ENCODE measurements around the gene OBSCN.

OBSCN gene

GRCh38 chr1:228362884-228363450, 155.1 kb downstream of the OBSCN start:
- Histone ChIP-seq H3K9me3 (ENCODE audit: control insufficient read depth, low read length) (no peaks in the 10 kb centered on the region), H3K9ac (ENCODE audit: low read length) (no peak overlapping the region), H3K4me3 (ENCODE audit: low read length) (no peak overlapping the region), H3K4me1 (ENCODE audit: control insufficient read depth, insufficient read depth, low read length) (no peaks in the 10 kb centered on the region), H3K27me3 (ENCODE audit: control insufficient read depth, insufficient read depth, low read length) (peaks cover 8% of the 10 kb centered on the region), H3K36me3 (ENCODE audit: control insufficient read depth, insufficient read depth, low read length) (no peaks in the 10 kb centered on the region)

GRCh38 chr1:228363686-228364067, 155.8 kb downstream of the OBSCN start:
- no peaks in the 10 kb centered on the region for H3K9me3 ChIP-seq (ENCODE audit: control insufficient read depth, low read length)
- H3K27me3 ChIP-seq (ENCODE audit: control insufficient read depth, insufficient read depth, low read length) = peaks cover 15% of the 10 kb centered on the region
- no peaks in the 10 kb centered on the region for H3K36me3 ChIP-seq (ENCODE audit: control insufficient read depth, insufficient read depth, low read length)
- no peaks in the 10 kb centered on the region for H3K4me1 ChIP-seq (ENCODE audit: control insufficient read depth, insufficient read depth, low read length)
- H3K9ac ChIP-seq (ENCODE audit: low read length) = no peak overlapping the region
- H3K4me3 ChIP-seq (ENCODE audit: low read length) = no peak overlapping the region

- Histone ChIP-seq H3K9ac (ENCODE audit: low read length) (no peak overlapping the region), H3K4me1 (ENCODE audit: control insufficient read depth, insufficient read depth, low read length) (no peaks in the 10 kb centered on the region), H3K36me3 (ENCODE audit: control insufficient read depth, insufficient read depth, low read length) (no peaks in the 10 kb centered on the region), H3K27me3 (ENCODE audit: control insufficient read depth, insufficient read depth, low read length) (peaks cover 18% of the 10 kb centered on the region), H3K9me3 (ENCODE audit: control insufficient read depth, low read length) (no peaks in the 10 kb centered on the region), H3K4me3 (ENCODE audit: low read length) (no peak overlapping the region)
These were observed 156.3 kb downstream of the OBSCN start for GRCh38 chr1:228364068-228364705.

- no peak overlapping the region for H3K9ac ChIP-seq (ENCODE audit: low read length)
- peaks cover 22% of the 10 kb centered on the region for H3K27me3 ChIP-seq (ENCODE audit: control insufficient read depth, insufficient read depth, low read length)
- H3K36me3 ChIP-seq (ENCODE audit: control insufficient read depth, insufficient read depth, low read length) = no peaks in the 10 kb centered on the region
- H3K9me3 ChIP-seq (ENCODE audit: control insufficient read depth, low read length) = no peaks in the 10 kb centered on the region
- H3K4me3 ChIP-seq (ENCODE audit: low read length) = no peak overlapping the region
- H3K4me1 ChIP-seq (ENCODE audit: control insufficient read depth, insufficient read depth, low read length) = no peaks in the 10 kb centered on the region
These were observed 156.9 kb downstream of the OBSCN start for GRCh38 chr1:228364706-228365213.

GRCh38 chr1:228365271-228366061, 157.6 kb downstream of the OBSCN start:
- H3K4me3 ChIP-seq (ENCODE audit: low read length) = no peak overlapping the region
- H3K27me3 ChIP-seq (ENCODE audit: control insufficient read depth, insufficient read depth, low read length) = peaks cover 27% of the 10 kb centered on the region
- no peak overlapping the region for H3K9ac ChIP-seq (ENCODE audit: low read length)
- no peaks in the 10 kb centered on the region for H3K36me3 ChIP-seq (ENCODE audit: control insufficient read depth, insufficient read depth, low read length)
- no peaks in the 10 kb centered on the region for H3K9me3 ChIP-seq (ENCODE audit: control insufficient read depth, low read length)
- no peaks in the 10 kb centered on the region for H3K4me1 ChIP-seq (ENCODE audit: control insufficient read depth, insufficient read depth, low read length)

- H3K4me1 ChIP-seq (ENCODE audit: control insufficient read depth, insufficient read depth, low read length) = no peaks in the 10 kb centered on the region
- H3K4me3 ChIP-seq (ENCODE audit: low read length) = no peak overlapping the region
- no peaks in the 10 kb centered on the region for H3K36me3 ChIP-seq (ENCODE audit: control insufficient read depth, insufficient read depth, low read length)
- no peaks in the 10 kb centered on the region for H3K9me3 ChIP-seq (ENCODE audit: control insufficient read depth, low read length)
- H3K27me3 ChIP-seq (ENCODE audit: control insufficient read depth, insufficient read depth, low read length) = peaks cover 29% of the 10 kb centered on the region
- H3K9ac ChIP-seq (ENCODE audit: low read length) = no peak overlapping the region
These were observed 158.4 kb downstream of the OBSCN start for GRCh38 chr1:228366062-228366865.

- no peaks in the 10 kb centered on the region for H3K36me3 ChIP-seq (ENCODE audit: control insufficient read depth, insufficient read depth, low read length)
- no peak overlapping the region for H3K4me3 ChIP-seq (ENCODE audit: low read length)
- no peaks in the 10 kb centered on the region for H3K4me1 ChIP-seq (ENCODE audit: control insufficient read depth, insufficient read depth, low read length)
- H3K27me3 ChIP-seq (ENCODE audit: control insufficient read depth, insufficient read depth, low read length) = peaks cover 35% of the 10 kb centered on the region
- H3K9ac ChIP-seq (ENCODE audit: low read length) = no peak overlapping the region
- H3K9me3 ChIP-seq (ENCODE audit: control insufficient read depth, low read length) = no peaks in the 10 kb centered on the region
These were observed 159.3 kb downstream of the OBSCN start for GRCh38 chr1:228366866-228367741.

GRCh38 chr1:228367798-228368791, 160.3 kb downstream of the OBSCN start:
- no peaks in the 10 kb centered on the region for H3K4me1 ChIP-seq (ENCODE audit: control insufficient read depth, insufficient read depth, low read length)
- H3K36me3 ChIP-seq (ENCODE audit: control insufficient read depth, insufficient read depth, low read length) = no peaks in the 10 kb centered on the region

GRCh38 chr1:228368801-228369607, 161.2 kb downstream of the OBSCN start:
- Histone ChIP-seq H3K9me3 (ENCODE audit: control insufficient read depth, low read length) (no peaks in the 10 kb centered on the region), H3K27me3 (ENCODE audit: control insufficient read depth, insufficient read depth, low read length) (peaks cover 43% of the 10 kb centered on the region), H3K4me3 (ENCODE audit: low read length) (no peak overlapping the region), H3K9ac (ENCODE audit: low read length) (no peak overlapping the region), H3K36me3 (ENCODE audit: control insufficient read depth, insufficient read depth, low read length) (no peaks in the 10 kb centered on the region), H3K4me1 (ENCODE audit: control insufficient read depth, insufficient read depth, low read length) (no peaks in the 10 kb centered on the region)

More at GRCh38 chr1:228367798-228368791, 160.3 kb downstream of the OBSCN start:
- no peaks in the 10 kb centered on the region for H3K9me3 ChIP-seq (ENCODE audit: control insufficient read depth, low read length)
- H3K9ac ChIP-seq (ENCODE audit: low read length) = no peak overlapping the region
- H3K27me3 ChIP-seq (ENCODE audit: control insufficient read depth, insufficient read depth, low read length) = peaks cover 41% of the 10 kb centered on the region
- H3K4me3 ChIP-seq (ENCODE audit: low read length) = no peak overlapping the region
